HG03442 (cell line): ENCODE results near the gene COL6A2.

Experiments
- ATAC-seq: cut with Tn5 transposase; IDR thresholded peaks from one replicate; pipeline ENCODE4 v1.9.1; 2021; ENCODE audit warnings: mild to moderate bottlenecking, moderate library complexity; ENCODE audit not compliant: unreplicated experiment

Gene COL6A2

DNA sequence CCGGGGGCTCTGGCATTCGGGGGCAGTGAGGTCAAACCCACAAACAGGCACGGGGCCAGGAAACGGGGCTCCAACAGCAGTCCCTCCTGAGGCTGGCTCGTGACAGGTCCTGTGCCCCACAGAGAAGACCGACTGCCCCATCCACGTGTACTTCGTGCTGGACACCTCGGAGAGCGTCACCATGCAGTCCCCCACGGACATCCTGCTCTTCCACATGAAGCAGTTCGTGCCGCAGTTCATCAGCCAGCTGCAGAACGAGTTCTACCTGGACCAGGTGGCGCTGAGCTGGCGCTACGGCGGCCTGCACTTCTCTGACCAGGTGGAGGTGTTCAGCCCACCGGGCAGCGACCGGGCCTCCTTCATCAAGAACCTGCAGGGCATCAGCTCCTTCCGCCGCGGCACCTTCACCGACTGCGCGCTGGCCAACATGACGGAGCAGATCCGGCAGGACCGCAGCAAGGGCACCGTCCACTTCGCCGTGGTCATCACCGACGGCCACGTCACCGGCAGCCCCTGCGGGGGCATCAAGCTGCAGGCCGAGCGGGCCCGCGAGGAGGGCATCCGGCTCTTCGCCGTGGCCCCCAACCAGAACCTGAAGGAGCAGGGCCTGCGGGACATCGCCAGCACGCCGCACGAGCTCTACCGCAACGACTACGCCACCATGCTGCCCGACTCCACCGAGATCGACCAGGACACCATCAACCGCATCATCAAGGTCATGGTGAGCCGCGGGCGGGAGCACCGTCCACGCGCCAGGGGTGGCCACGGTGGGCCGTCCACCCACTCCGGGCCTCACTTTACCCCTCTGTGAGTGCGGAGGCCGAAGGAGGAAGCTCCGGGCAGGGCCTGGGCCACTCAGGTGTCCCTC, 14.2 kb downstream of the COL6A2 start:
- no peak for ATAC-seq

DNA sequence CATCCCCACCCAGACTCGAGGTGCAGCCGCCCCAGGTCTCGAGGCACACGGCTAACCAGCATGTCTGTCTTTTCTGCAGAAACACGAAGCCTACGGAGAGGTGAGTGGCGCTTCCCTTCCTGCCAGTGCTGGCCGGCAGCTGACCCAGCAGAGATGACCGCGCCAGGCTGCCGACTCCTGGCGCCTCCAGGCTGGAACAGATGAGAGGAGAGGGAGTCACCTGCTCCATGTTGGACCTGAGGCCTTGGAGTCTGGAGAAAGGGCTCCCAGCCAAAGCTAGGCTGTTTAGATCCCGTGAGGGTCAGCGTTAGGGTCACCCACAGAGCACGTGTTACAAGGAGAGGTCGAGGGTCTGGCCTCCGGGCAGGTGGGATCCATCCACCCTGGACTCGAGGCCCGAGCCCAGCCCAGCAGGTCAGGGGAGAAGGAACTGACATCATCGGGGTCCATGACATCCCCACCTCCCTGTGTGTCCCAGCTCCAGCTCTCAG, 14.9 kb downstream of the COL6A2 start:
- no peak for ATAC-seq

DNA sequence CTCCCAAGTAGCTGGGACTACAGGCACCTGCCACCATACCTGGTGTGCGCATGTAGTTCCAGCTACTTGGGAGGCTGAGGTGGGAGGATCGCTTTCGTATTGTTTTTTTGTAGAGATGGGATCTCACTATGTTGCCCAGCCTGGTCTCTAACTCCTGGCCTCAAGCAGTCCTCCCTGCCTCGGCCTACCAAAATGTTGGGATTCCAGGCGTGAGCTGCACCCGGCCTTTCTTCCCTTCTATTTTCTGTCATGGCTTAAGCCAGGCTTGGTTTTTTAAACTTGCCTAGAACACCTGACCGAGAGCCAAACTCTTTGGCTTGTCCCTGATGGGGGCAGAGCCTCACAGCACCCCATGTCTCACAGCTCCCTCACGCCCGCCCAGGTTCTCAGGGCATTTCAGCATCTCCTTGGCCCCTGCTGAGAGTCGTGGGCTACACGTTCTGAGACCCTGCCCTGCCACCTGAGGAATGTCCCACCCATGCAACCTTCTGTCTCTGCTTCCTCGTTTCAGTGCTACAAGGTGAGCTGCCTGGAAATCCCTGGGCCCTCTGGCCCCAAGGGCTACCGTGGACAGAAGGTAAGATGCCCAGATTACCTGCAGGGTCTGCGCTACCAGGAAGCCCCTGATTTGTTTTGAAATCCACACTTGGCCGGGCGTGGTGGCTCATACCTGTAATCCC, 15.7 kb downstream of the COL6A2 start:
- ATAC-seq, result no peak

DNA sequence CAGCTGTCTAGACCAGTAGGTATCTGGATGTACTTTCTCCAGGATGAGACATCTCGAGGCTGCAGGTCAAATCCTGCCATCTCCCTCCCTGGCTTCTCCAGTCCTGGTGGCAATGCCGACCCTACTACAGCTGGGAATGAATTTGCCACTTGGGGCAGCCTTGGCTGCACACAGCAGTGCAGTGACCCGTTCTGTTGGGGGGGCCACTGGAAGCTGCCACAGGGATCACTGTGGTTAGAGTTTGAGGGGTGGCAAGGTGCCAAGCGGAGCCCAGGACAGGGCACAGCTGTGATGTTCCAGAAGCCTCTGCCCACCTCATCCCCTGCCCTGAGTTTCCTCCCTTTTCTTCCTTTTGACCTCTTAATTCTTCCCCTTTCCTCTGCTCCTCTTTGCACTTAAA, 17.1 kb downstream of the COL6A2 start:
- ATAC-seq, result no peak

DNA sequence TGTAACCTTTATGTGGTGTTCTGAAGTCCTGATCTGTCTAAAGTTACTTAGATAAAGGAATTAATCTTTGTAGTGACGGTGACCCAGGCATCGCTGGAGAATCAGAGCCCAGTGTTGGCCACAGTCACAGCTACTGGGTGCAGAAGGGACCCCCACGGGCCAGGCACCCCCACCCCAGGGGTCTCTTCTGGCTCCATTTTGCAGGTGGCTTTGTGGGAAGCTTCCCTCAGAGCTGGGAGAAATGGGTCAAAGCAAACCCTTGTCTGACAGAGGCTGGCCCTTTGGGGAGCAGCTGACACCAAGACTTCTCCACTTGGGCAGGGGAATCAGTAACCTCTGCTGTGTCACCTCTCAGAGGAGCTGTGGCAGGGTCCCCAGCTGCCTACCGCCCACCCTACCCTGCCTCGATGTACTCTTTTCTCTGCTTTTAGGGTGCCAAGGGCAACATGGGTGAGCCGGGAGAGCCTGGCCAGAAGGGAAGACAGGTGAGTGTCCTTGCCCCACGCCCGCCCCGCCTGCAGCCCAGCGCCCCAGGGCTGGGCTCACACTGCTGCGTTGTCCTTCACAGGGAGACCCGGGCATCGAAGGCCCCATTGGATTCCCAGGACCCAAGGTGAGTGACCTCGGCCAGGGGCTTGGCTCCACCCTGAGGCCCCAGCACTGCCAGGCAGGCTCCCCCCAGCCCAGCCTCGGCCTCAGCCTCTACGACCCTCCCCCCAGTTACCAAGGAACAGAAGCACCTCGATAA, 17.7 kb downstream of the COL6A2 start:
- no peak for ATAC-seq

DNA sequence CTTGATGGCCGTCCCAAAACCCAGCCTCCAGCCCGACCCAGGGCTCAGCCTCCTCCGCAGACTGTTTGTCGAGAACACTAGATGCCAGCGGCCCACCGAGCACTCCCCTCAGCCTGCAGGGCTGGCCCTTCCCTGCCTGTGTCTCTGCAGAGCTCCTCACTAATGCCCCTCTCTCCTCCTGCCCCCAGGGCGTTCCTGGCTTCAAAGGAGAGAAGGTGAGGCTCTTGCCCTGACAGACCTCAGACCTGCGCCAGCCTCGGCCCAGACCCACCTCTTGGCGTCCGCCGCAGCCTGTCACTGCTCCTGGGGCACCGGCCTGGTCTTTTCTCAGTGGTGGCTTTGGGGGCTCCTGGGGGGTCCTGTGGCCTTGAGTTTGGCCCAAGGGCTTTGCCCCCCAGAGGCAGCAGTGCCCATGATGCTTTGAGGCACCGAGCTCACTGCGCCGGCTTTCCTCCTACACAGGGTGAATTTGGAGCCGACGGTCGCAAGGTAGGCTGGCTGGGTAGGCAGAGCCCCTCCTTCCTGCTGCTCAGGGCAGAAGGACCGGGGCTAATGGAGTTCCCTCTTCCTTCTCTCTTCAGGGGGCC, 18.4 kb downstream of the COL6A2 start:
- ATAC-seq, result no peak

DNA sequence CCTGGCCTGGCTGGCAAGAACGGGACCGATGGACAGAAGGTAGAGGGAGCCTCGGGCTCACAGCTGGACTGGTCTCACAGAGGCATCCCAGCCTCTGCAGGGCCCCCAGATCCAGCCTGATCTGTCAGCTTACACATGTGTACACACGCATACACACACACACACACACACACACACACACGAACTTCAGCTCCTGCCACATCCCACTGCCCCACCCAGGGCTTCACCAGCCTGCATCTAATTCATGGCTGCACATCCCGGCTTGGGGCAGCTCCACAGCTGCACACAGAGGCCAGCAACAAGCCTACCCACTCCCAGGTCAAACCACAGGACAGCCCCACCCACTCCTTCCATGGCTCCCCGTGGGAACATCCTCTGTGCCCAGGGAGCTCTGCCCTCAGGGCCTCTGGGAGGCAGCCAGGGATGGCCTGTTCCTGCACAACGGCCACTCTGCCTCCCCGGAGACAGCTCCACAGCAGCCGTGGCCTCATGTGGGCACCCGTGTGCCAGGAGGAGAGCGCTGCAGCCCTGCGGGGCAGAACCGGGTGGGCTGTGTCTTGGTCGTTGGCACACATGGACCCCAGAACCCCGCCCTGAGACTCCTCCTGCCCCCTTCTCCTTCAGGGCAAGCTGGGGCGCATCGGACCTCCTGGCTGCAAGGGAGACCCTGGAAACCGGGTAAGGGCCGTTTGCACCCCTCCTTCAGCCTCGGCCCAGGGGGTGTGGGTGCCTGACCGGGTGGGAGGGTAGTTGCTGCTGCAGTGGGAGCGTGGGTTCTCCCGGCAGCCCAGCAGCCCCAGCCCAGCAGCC, 19.1 kb downstream of the COL6A2 start:
- no peak for ATAC-seq

DNA sequence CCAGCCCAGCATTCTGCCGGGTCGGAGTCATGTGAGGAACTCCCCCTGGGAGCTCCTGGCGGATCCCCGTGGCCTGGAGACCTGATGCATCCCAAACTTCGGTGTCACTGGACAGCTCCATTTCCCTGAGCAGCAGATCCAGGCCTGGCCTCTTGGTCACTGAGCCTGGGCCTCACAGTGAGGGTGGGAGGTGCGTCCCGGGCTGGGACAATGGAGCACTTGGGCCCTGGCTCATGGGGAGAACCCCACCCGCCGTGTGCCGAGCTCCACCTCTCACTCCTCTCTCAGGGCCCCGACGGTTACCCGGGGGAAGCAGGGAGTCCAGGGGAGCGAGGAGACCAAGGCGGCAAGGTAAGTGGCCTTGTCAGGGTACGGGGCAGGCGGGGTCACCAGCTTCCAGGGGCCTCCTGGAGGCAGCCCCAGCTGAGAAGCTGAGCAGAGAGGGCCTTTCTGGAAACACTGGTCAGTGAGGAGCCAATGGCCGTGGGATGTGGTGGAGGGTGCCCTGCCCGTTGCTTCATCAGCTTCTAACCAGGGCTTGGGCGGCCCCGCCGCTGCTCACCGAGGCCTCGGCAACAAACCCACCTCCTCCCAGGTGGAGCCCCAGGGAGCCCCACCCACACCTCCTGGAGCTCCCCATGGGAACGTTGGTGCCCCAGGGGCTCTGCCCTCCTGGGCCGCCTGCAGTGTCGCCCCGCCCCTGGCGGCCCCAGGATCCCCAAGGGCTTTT, 19.8 kb downstream of the COL6A2 start:
- ATAC-seq, result no peak

DNA sequence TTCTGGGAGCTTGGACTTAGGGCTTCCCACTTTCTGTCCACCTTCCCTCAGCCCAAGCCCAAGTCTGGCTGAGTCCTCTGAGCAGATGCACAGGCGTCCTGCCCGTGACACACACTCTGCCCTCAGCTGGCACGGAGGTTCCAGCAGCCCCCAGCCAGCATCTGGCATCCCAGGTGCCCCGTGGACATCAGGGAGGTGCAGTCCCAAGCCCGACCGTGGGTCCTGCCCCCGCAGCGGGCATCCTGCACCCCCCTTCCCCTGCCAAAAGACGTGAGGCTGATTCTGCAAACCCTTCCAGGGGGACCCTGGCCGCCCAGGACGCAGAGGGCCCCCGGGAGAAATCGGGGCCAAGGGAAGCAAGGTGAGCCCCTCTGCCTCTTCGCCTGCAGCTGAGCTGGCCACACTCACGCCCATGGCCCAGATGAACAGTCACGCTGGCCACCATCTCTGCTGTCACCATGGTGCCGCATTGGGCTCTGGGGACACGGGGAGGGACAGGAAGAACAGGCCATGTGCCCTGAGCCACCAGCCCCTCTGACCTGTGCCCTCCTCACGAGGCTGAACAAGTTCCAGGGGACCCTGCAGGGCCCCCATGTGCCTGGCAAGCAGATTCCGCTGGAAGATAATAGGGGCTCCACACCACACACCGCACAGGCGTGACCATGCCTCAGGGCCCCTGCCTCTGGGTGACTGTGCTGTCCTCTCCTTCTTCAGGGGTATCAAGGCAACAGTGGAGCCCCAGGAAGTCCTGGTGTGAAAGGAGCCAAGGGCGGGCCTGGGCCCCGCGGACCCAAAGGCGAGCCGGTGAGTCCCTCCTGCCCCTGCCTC, 20.6 kb downstream of the COL6A2 start:
- ATAC-seq, result no peak

DNA sequence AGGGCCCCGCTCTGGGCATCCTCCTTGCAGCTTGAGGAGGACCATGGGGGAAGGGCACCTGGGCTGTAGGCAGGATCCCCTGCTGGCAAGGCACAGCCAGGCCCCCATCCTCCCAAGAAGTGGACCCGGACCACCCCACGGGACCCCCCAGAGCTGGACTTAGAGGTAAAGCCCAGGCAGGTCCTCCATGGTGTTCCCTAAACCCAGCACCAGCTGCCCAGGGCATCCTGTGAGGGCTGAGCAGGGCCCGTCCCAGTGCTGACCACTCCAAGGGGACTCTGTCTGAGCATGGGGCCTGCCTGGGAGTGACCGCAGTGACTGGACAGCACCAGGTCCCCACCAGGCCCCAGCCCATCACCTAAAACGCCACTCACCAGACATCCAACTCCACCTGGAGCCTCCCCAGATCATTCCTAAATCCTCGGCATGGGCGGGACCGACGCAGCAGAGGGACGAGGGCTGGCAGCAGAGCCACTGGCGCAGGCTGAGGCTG, 21.3 kb downstream of the COL6A2 start:
- no peak for ATAC-seq

DNA sequence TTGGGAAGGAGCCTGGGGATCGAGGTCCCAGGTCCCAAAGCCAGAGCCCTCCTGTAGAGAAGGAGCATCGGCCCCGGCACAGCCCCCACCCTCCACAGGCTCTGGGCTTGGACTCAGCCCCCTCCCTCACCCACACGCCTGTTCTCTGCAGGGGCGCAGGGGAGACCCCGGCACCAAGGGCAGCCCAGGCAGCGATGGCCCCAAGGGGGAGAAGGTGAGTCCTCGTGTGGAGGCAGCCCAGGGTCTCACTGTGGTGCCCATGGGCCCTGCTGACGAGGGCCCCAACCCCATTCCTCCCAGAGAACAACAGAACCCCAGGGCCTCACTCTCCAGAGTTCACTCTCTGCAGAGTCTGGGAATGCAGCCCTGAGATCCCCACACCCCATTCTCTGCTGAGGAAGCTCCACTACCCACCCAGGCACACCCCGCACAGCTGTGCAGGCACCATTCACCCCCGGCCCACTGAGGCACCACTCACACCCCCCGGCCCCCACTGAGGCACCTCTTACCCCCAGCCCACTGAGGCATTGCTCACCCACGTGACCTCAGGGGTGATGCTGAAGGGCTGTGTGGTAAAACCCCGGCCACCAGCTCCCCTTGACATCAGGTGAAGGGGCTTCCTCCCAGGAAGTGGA, 21.8 kb downstream of the COL6A2 start:
- ATAC-seq, result no peak

DNA sequence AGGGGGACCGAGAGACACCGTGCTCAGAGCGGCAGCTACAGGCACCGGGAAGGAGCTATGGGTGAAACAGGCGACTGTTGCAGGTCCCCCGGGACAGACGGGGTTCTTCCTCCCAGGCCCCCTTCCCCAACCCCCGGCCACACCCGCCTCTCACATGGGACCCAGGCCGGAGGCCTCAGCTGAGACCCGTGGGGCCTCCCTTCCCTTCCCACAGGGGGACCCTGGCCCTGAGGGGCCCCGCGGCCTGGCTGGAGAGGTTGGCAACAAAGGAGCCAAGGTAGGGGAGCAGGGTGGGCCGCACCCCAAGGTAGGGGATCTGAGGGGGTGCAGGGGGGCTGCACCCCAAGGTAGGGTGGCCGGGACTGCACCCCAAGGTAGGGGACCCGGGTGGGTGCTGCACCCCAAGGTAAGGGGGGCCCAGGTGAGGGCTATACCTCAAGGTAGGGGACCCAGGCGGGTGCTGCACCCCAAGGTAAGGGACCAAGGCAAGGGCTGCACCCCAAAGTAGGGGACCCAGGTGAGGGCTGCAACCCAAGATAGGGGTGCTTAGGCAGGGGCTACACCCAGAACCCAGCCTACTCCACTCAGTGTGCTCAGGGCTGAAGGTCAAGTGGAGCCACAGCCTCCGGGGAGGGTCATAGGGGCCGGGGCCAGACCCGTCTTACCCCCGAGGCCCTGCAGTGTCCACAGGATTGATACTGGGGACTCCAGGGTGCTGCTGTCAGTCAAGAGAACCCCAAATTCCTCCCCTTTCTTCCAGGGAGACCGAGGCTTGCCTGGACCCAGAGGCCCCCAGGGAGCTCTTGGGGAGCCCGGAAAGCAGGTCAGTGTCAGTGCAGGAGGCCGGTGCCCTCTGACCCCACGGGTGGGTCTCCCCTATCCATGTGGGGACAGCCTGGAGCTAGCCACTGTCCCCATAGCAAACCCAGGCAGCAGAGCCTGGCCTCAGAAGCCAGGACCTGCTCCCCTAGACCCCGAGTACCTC, 22.7 kb downstream of the COL6A2 start:
- no peak for ATAC-seq

DNA sequence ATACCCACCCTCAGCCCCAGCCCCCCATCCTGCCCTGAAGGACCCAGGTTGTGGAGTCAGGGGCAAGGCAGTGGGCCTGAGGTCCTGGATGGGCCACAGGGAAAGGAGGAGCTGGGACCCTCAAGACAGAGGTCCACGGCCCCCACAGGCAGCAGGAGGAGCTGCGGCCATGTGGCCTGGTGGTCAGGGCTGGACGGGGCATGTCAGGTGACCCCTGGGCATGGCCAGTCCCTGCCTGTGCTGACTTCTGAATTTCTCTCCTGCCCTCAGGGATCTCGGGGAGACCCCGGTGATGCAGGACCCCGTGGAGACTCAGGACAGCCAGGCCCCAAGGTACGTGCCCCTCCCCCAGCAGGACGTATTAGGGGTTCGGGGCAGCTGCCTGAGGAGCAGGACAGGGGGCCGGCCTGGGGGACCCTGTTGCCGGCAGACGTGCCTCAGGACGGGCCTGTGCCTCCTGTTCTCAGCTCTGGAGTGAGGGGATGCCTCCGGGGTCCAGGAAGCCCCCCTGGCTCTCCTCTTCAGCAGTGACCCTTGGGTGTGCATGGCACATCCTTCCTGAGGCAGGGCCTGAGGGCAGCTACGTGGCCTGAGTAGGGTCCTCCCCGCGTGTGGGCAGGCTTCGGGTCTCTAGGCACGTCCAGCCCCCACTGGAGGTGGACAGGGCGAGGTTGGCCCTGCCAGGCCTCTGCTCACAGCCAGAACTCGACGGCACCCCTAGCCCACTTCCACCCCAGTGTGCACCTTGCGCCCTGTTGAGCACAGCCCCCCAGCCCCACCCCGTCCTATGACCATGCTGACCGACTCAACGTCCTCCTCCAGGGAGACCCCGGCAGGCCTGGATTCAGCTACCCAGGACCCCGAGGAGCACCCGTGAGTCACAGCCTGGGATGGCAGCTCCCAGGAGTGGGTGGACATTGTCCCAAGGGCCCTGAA, 23.6 kb downstream of the COL6A2 start:
- no peak for ATAC-seq

DNA sequence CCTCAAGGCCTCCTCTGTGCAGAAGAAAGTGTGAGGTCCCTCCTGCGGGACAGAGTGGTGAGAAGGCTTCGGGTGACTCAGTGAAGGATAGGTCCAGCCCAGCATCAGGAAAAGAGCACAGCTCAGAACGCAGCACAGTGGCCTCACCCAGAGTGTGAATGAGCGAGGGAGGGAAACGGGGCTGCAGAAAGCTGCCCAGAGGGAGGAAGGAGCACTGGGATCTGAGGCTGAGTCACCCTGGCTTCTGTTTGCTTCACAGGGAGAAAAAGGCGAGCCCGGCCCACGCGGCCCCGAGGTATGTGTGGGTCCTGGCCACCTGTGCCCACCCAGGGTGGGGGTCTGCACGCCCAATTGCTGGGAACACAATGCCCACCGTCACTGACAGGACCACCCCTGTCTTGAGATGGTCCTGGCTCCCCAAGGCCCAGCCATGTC, 24.3 kb downstream of the COL6A2 start:
- ATAC-seq, result no peak

DNA sequence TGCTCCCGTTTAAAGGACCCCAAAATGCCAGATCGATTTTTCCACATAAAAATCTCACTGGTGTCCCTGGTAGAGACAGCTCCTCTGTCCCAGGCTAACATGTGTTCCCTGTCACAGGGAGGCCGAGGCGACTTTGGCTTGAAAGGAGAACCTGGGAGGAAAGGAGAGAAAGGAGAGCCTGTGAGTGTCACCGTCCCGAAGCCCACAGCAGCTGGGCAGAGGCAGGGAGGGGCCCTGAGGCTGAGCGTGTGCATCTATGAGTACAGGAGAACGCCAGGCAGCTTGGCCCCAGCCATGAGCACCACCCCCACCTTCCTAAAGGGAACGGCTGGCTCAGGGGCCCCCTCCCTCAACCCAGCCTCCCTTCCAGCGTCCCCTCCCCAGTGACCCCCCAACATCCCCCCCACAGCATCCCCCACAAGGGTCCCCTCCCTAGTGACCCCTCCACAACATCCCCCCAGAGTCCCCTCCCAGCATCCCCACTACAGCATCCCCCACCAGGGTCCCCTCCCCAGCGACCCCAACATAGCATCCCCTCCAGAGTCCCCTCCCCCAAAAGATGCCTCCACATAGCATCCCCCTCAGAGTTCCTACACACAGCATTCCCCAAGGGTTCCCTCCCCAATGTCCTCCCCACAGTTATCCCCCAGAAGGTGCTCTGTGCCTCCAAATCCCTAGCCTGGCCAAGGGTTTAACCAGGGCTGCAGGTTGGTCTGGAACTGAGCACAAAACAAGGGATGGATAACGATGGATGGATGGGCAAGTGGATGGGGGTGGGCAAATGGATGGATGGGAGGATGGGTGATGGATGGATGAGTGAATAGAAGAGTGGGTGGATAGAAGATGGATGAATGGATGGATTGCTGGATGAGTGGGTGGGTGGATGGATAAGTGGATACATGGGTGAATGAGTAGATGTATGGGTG, 25.1 kb downstream of the COL6A2 start:
- no peak for ATAC-seq
